Measurements from ENCODE around the gene SIGLEC7. TPM values are rescaled to one million over a fixed set of nuclear protein-coding genes. Genes with fewer than 3 reads are reported as not detected.

SIGLEC7 gene
- total and polyA plus RNA-seq, 11 donors: 0.51 to 6.1 (median 1.0) TPM; not detected in 2

Other genes starting within 250 kb of the SIGLEC7 start
- not detected for gene KLK4, start 230.9 kb upstream of the SIGLEC7 start, total RNA-seq
- not detected for gene KLK4, start 230.9 kb upstream of the SIGLEC7 start, polyA plus RNA-seq
- 1 to 10 TPM in 1 of 9 donors, not detected in 8; 5.4 TPM for gene KLK5, start 189.3 kb upstream of the SIGLEC7 start, total RNA-seq
- not detected for gene KLK5, start 189.3 kb upstream of the SIGLEC7 start, polyA plus RNA-seq
- not detected for gene KLK6, start 172.7 kb upstream of the SIGLEC7 start, total RNA-seq
- not detected for gene KLK6, start 172.7 kb upstream of the SIGLEC7 start, polyA plus RNA-seq
- 1 to 10 TPM in 1 of 9 donors, not detected in 8; 4.1 TPM for gene KLK7, start 158.4 kb upstream of the SIGLEC7 start, total RNA-seq
- gene KLK7, start 158.4 kb upstream of the SIGLEC7 start, polyA plus RNA-seq: not detected
- gene KLK8, start 140.7 kb upstream of the SIGLEC7 start, total RNA-seq: 1 to 10 TPM in 1 of 9 donors, not detected in 8; 1.9 TPM
- not detected for gene KLK8, start 140.7 kb upstream of the SIGLEC7 start, polyA plus RNA-seq
- 1 to 10 TPM in 1 of 9 donors, under 1 TPM in 4, not detected in 4; 0.12 to 4.0 (median 0.37) TPM for gene KLK10, start 122.6 kb upstream of the SIGLEC7 start, total RNA-seq
- under 1 TPM in 1 of 2 donors, not detected in 1; 0.33 TPM for gene KLK10, start 122.6 kb upstream of the SIGLEC7 start, polyA plus RNA-seq
- 10 to 100 TPM in 1 of 9 donors, under 1 TPM in 1, not detected in 7; 0.32 to 19.1 TPM for gene KLK11, start 115.7 kb upstream of the SIGLEC7 start, total RNA-seq
- under 1 TPM; 0.35 to 0.42 TPM for gene KLK11, start 115.7 kb upstream of the SIGLEC7 start, polyA plus RNA-seq
- gene KLK12, start 107.3 kb upstream of the SIGLEC7 start, total RNA-seq: not detected
- not detected for gene KLK12, start 107.3 kb upstream of the SIGLEC7 start, polyA plus RNA-seq
- 1 to 10 TPM in 1 of 9 donors, not detected in 8; 2.2 TPM for gene KLK13, start 77.2 kb upstream of the SIGLEC7 start, total RNA-seq
- under 1 TPM in 1 of 2 donors, not detected in 1; 0.90 TPM for gene KLK13, start 77.2 kb upstream of the SIGLEC7 start, polyA plus RNA-seq
- gene KLK14, start 59.4 kb upstream of the SIGLEC7 start, total RNA-seq: under 1 TPM in 6 of 9 donors, not detected in 3; 0.23 to 0.64 (median 0.34) TPM
- gene KLK14, start 59.4 kb upstream of the SIGLEC7 start, polyA plus RNA-seq: under 1 TPM in 1 of 2 donors, not detected in 1; 0.17 TPM
- gene CTU1, start 33.9 kb upstream of the SIGLEC7 start, total RNA-seq: 10 to 100 TPM in 1 of 9 donors, 1 to 10 TPM in 8; 2.5 to 11.2 (median 4.2) TPM
- 1 to 10 TPM; 1.4 to 2.4 TPM for gene CTU1, start 33.9 kb upstream of the SIGLEC7 start, polyA plus RNA-seq
- 10 to 100 TPM in 1 of 9 donors, 1 to 10 TPM in 6, under 1 TPM in 2; 0.35 to 18.5 (median 1.7) TPM for gene SIGLEC9, start 17.4 kb upstream of the SIGLEC7 start, total RNA-seq
- gene SIGLEC9, start 17.4 kb upstream of the SIGLEC7 start, polyA plus RNA-seq: 1 to 10 TPM in 1 of 2 donors, under 1 TPM in 1; 0.27 to 2.0 TPM
- gene CD33, start 82.8 kb downstream of the SIGLEC7 start, total RNA-seq: 10 to 100 TPM in 2 of 9 donors, 1 to 10 TPM in 7; 1.1 to 46.6 (median 3.2) TPM
- 1 to 10 TPM; 1.7 to 2.3 TPM for gene CD33, start 82.8 kb downstream of the SIGLEC7 start, polyA plus RNA-seq
- not detected for gene SIGLECL1, start 108.8 kb downstream of the SIGLEC7 start, total RNA-seq
- not detected for gene SIGLECL1, start 108.8 kb downstream of the SIGLEC7 start, polyA plus RNA-seq
- under 1 TPM in 1 of 9 donors, not detected in 8; 0.09 TPM for gene IGLON5, start 169.3 kb downstream of the SIGLEC7 start, total RNA-seq
- gene IGLON5, start 169.3 kb downstream of the SIGLEC7 start, polyA plus RNA-seq: under 1 TPM in 1 of 2 donors, not detected in 1; 0.10 TPM
- gene VSIG10L, start 199.8 kb downstream of the SIGLEC7 start, total RNA-seq: 1 to 10 TPM in 2 of 9 donors, under 1 TPM in 7; 0.40 to 1.2 (median 0.74) TPM
- 1 to 10 TPM; 1.2 to 1.7 TPM for gene VSIG10L, start 199.8 kb downstream of the SIGLEC7 start, polyA plus RNA-seq
- 100 to 1,000 TPM; 206 to 835 (median 280) TPM for gene ETFB, start 224.1 kb downstream of the SIGLEC7 start, total RNA-seq
- gene ETFB, start 224.1 kb downstream of the SIGLEC7 start, polyA plus RNA-seq: 100 to 1,000 TPM; 301 to 675 TPM
- gene CLDND2, start 226.7 kb downstream of the SIGLEC7 start, total RNA-seq: 1 to 10 TPM in 3 of 9 donors, under 1 TPM in 3, not detected in 3; 0.46 to 2.3 (median 0.92) TPM
- not detected for gene CLDND2, start 226.7 kb downstream of the SIGLEC7 start, polyA plus RNA-seq
- gene NKG7, start 230.4 kb downstream of the SIGLEC7 start, total RNA-seq: 10 to 100 TPM in 1 of 9 donors, 1 to 10 TPM in 6, not detected in 2; 1.0 to 31.2 (median 2.4) TPM
- 1 to 10 TPM; 1.0 to 2.9 TPM for gene NKG7, start 230.4 kb downstream of the SIGLEC7 start, polyA plus RNA-seq
- not detected for gene LIM2, start 245.7 kb downstream of the SIGLEC7 start, total RNA-seq
- gene LIM2, start 245.7 kb downstream of the SIGLEC7 start, polyA plus RNA-seq: not detected
- not detected for gene C19orf84, start 248.3 kb downstream of the SIGLEC7 start, total RNA-seq
- gene C19orf84, start 248.3 kb downstream of the SIGLEC7 start, polyA plus RNA-seq: not detected

All from heart left ventricle (tissue), 11 donors.